ENCODE results near the gene WDR37. TPM values are rescaled to one million over a fixed set of nuclear protein-coding genes. Genes with fewer than 3 reads are reported as not detected.
"Not testable (repeated sequence)": the region's sequence is repeated elsewhere in the genome, so short reads cannot be mapped to it uniquely, and the experiment has no call there.

The WDR37 gene
- total and polyA plus RNA-seq, 2 experiments from 2014 or later = 13.7 to 16.5 TPM

DNA sequence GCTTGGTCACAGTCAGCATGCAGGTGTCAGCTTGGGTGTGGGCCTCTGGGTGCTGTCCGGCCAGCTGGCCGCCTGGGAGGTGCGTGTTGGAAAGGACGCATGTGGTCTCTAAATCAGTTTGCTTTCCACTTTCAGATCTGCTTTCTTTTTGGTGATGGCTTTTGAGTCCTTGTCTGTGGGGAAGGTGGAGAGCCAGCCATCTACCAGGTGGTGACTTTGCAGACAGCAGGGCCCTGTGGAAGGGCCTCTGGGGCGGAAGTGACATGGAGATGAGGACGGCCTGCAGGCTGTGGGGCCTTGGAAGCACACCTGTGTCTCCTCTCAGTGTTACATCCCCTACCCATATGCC lies 59.4 kb downstream of the WDR37 start:
- Histone ChIP-seq H3K27me3 (replicated peaks; ENCODE audit: insufficient read depth) (no peaks in the 10 kb centered on the region), H3K9ac (no peak overlapping the region), H3K9me2 (ENCODE audit: insufficient read depth) (no peaks in the 10 kb centered on the region), H3K27ac (no peak overlapping the region), H3K4me1 (ENCODE audit: insufficient read depth) (no peaks in the 10 kb centered on the region), H3K9me3 (ENCODE audit: low read depth) (no peaks in the 10 kb centered on the region), H3K79me2 (ENCODE audit: insufficient read depth) (peaks cover 46% of the 10 kb centered on the region), H3K4me3 (no peak overlapping the region), H2AFZ (no peak overlapping the region), H3K36me3 (ENCODE audit: low read depth) (peaks cover 15% of the 10 kb centered on the region; the same call in 1 of the 2 replicates), H3K4me2 (ENCODE audit: unreplicated experiment) (no peak overlapping the region), H4K20me1 (ENCODE audit: insufficient read depth) (no peaks in the 10 kb centered on the region), H3F3A (ENCODE audit: insufficient read depth) (0 out of 2 replicates have a peak, but pooled peaks cover 5% of the 10 kb centered on the region)
- no peak for TF ChIP-seq EZH2phosphoT487 (IDR thresholded peaks at IDR 0.05; ENCODE audit: insufficient read depth, low read depth)
- no peak for TF ChIP-seq EZH2 (IDR thresholded peaks at IDR 0.05; ENCODE audit: insufficient read depth, poor library complexity, severe bottlenecking)
- in situ Hi-C loops (cut with MboI) = no loop called here
- WGBS, 2 experiments (ENCODE audit: low coverage in 1 of 2, low lambda C conversion rate in 2 of 2, missing lambda C conversion rate in 2 of 2) = 90 to 93% methylated on average over 6 of the region's 6 CpGs
- DNase-seq = no peak

DNA sequence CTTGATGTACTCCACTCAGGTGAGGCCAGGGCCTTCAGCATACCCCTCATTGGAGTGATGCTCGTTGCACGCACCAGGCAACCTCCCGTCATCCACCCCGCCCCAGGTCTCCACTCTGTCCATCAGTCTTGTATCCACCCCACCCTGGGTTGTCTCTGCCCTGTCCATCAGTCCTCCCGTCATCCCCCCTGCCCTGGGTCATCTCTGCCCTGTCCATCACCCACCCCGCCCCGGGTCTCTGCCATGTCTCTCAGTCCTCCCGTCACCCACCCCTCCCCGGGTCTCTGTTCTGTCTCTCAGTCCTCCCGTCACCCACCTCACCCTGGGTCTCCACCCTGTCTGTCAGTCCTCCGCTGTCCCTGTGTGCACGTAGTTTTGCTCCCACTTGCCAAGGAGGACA lies 59.9 kb downstream of the WDR37 start:
- WGBS, 2 experiments (ENCODE audit: low coverage in 1 of 2, low lambda C conversion rate in 2 of 2, missing lambda C conversion rate in 2 of 2) = 97 to 100% methylated on average over 6 to 12 of the region's 12 CpGs
- DNase-seq = no peak
- Histone ChIP-seq H3K4me1 (ENCODE audit: insufficient read depth) (no peaks in the 10 kb centered on the region), H3K9me2 (ENCODE audit: insufficient read depth) (no peaks in the 10 kb centered on the region), H3F3A (ENCODE audit: insufficient read depth) (0 out of 2 replicates have a peak, but pooled peaks cover under 1% of the 10 kb centered on the region), H3K9me3 (ENCODE audit: low read depth) (no peaks in the 10 kb centered on the region), H3K4me3 (no peak overlapping the region), H2AFZ (no peak overlapping the region), H3K36me3 (ENCODE audit: low read depth) (peaks cover 15% of the 10 kb centered on the region; the same call in 1 of the 2 replicates), H3K9ac (no peak overlapping the region), H4K20me1 (ENCODE audit: insufficient read depth) (no peaks in the 10 kb centered on the region), H3K79me2 (ENCODE audit: insufficient read depth) (peaks cover 42% of the 10 kb centered on the region), H3K27me3 (replicated peaks; ENCODE audit: insufficient read depth) (no peaks in the 10 kb centered on the region), H3K27ac (no peak overlapping the region), H3K4me2 (ENCODE audit: unreplicated experiment) (no peak overlapping the region)
- TF ChIP-seq EZH2 (IDR thresholded peaks at IDR 0.05; ENCODE audit: insufficient read depth, poor library complexity, severe bottlenecking) = no peak
- no peak for TF ChIP-seq EZH2phosphoT487 (IDR thresholded peaks at IDR 0.05; ENCODE audit: insufficient read depth, low read depth)
- in situ Hi-C loops (cut with MboI) = no loop called here

DNA sequence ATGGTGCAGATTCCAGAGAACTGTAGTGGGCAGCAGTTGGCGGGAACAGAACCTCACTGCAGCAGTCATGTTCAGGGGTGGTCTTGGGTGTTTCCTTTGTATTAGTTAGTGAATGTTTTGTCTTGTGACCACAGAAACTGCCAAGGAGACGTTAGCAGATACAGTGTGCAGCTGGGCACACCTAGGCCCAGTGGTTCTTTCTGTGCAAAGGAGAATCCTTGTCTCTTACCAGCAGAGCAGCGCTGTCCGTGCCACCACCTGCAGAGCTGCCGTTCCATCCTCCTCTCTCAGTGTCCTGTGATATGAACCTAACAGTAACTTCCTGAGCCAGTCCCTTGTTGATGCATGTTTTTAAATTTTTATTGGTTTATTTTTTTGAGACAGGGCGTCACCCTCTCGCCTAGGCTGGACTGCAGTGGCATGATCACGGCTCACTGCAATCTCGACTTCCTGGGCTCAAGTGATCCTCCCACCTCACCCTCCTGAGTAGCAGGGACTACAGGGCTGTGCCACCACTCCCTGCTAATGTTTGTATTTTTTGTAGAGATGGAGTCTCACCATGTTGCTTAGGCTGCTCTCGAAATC lies 60.6 kb downstream of the WDR37 start:
- no peak overlapping the region for H2AFZ ChIP-seq
- no peak overlapping the region for H3K9ac ChIP-seq
- H3K9me3 ChIP-seq (ENCODE audit: low read depth) = no peaks in the 10 kb centered on the region
- H3K27ac ChIP-seq = no peak overlapping the region
- peaks cover 34% of the 10 kb centered on the region; the same call in 1 of the 2 replicates for H3K79me2 ChIP-seq (ENCODE audit: insufficient read depth)
- no peaks in the 10 kb centered on the region for H3K9me2 ChIP-seq (ENCODE audit: insufficient read depth)
- no peaks in the 10 kb centered on the region for H3K4me1 ChIP-seq (ENCODE audit: insufficient read depth)
- peaks cover 20% of the 10 kb centered on the region; the same call in 1 of the 2 replicates for H3K36me3 ChIP-seq (ENCODE audit: low read depth)
- H3K4me2 ChIP-seq (ENCODE audit: unreplicated experiment) = no peak overlapping the region
- in situ Hi-C loops (cut with MboI) = no loop called here
- no peak overlapping the region for H3K4me3 ChIP-seq
- TF ChIP-seq EZH2phosphoT487 (IDR thresholded peaks at IDR 0.05; ENCODE audit: insufficient read depth, low read depth) (no peak), EZH2 (IDR thresholded peaks at IDR 0.05; ENCODE audit: insufficient read depth, poor library complexity, severe bottlenecking) (no peak)
- H3K27me3 ChIP-seq (replicated peaks; ENCODE audit: insufficient read depth) = no peaks in the 10 kb centered on the region
- no peaks in the 10 kb centered on the region for H4K20me1 ChIP-seq (ENCODE audit: insufficient read depth)
- 80 to 82% methylated on average over 10 of the region's 10 CpGs for WGBS, 2 experiments (ENCODE audit: low coverage in 1 of 2, low lambda C conversion rate in 2 of 2, missing lambda C conversion rate in 2 of 2)
- no peaks in the 10 kb centered on the region for H3F3A ChIP-seq (ENCODE audit: insufficient read depth)
- DNase-seq = no peak

DNA sequence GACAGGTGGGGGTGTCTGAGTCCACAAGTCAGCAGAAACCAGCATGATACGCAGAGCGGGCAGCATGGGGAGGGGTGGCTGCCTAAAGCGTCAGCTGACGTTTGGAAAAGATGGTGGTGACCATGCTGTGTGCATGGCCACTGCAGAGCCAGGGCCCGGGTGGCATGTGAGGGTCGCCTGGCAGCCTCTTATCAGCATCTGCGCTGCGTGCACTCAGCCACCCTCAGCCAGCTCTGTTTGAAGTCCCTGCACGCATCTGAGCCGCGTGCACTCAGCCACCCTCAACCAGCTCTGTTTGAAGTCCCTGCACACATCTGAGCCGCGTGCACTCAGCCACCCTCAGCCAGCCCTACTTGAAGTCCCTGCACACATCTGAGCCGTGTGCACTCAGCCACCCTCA lies 61.5 kb downstream of the WDR37 start:
- WGBS, 2 experiments (ENCODE audit: low coverage in 1 of 2, low lambda C conversion rate in 2 of 2, missing lambda C conversion rate in 2 of 2) = 89 to 91% methylated on average over 12 to 14 of the region's 14 CpGs
- TF ChIP-seq EZH2 (IDR thresholded peaks at IDR 0.05; ENCODE audit: insufficient read depth, poor library complexity, severe bottlenecking) = no peak
- TF ChIP-seq EZH2phosphoT487 (IDR thresholded peaks at IDR 0.05; ENCODE audit: insufficient read depth, low read depth) = no peak

DNA sequence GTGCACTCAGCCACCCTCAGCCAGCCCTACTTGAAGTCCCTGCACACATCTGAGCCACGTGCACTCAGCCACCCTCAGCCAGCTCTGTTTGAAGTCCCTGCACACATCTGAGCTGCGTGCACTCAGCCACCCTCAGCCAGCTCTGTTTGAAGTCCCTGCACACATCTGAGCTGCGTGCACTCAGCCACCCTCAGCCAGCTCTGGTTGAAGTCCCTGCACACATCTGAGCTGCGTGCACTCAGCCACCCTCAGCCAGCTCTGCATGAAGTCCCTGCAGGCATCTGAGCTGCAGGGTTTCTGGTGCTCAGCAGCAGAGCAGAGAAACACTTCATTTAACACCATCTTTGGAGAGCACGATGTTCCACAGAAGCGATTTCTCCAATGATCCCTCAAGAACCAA lies 62.1 kb downstream of the WDR37 start:
- H3K9me3 ChIP-seq (ENCODE audit: low read depth); H4K20me1 ChIP-seq (ENCODE audit: insufficient read depth); H3F3A ChIP-seq (ENCODE audit: insufficient read depth); H3K4me2 ChIP-seq (ENCODE audit: unreplicated experiment); H2AFZ ChIP-seq; H3K4me1 ChIP-seq (ENCODE audit: insufficient read depth); H3K9ac ChIP-seq; H3K4me3 ChIP-seq; H3K27ac ChIP-seq; DNase-seq; in situ Hi-C loops (cut with MboI); H3K27me3 ChIP-seq (replicated peaks; ENCODE audit: insufficient read depth); H3K9me2 ChIP-seq (ENCODE audit: insufficient read depth): not testable (repeated sequence)
- Histone ChIP-seq H3K36me3 (ENCODE audit: low read depth) (peaks cover 23% of the 10 kb centered on the region; the same call in 1 of the 2 replicates), H3K79me2 (ENCODE audit: insufficient read depth) (peaks cover 35% of the 10 kb centered on the region; the same call in 1 of the 2 replicates)
- WGBS, 2 experiments (ENCODE audit: low coverage in 1 of 2, low lambda C conversion rate in 2 of 2, missing lambda C conversion rate in 2 of 2) = 71 to 78% methylated on average over 6 of the region's 6 CpGs

More for the DNA sequence above, 61.5 kb downstream of the WDR37 start:
- Histone ChIP-seq H3K27me3 (replicated peaks; ENCODE audit: insufficient read depth) (no peaks in the 10 kb centered on the region), H2AFZ (no peak overlapping the region), H3K9me2 (ENCODE audit: insufficient read depth) (no peaks in the 10 kb centered on the region), H3K4me2 (ENCODE audit: unreplicated experiment) (no peak overlapping the region), H3K4me3 (no peak overlapping the region), H3K9me3 (ENCODE audit: low read depth) (no peaks in the 10 kb centered on the region), H3K36me3 (ENCODE audit: low read depth) (peaks cover 23% of the 10 kb centered on the region; the same call in 1 of the 2 replicates), H3K27ac (no peak overlapping the region), H3K4me1 (ENCODE audit: insufficient read depth) (no peaks in the 10 kb centered on the region), H4K20me1 (ENCODE audit: insufficient read depth) (no peaks in the 10 kb centered on the region), H3F3A (ENCODE audit: insufficient read depth) (no peaks in the 10 kb centered on the region), H3K79me2 (ENCODE audit: insufficient read depth) (peaks cover 33% of the 10 kb centered on the region; the same call in 1 of the 2 replicates), H3K9ac (no peak overlapping the region)
- no peak for DNase-seq
- in situ Hi-C loops (cut with MboI) = no loop called here

Data from GM23248 (cell line).